HepG2 (cell line): Measurements from ENCODE around the gene KBTBD13. TPM values are rescaled to one million over a fixed set of nuclear protein-coding genes. Genes with fewer than 3 reads are reported as not detected.
A peak's percentile ranks its signal among the peaks of the same experiment; 100 is the strongest.

Source experiments
- CEBPG ChIP-seq: IDR thresholded peaks from 2 replicates; pipeline ENCODE4 v1.6.1; 2016
- DBP ChIP-seq: sonication (generic); formaldehyde crosslinking; IDR thresholded peaks from 2 replicates; pipeline ENCODE4 v1.4.0; 2020; ENCODE audit warnings: missing genetic modification reagents; ENCODE audit errors: not compliant biosample characterization
- FOXK2 ChIP-seq: fragments of 450-650 bp; IDR thresholded peaks from 2 replicates; pipeline ENCODE4 v1.6.1; 2016
- MED1 ChIP-seq: sonication (generic); formaldehyde crosslinking; IDR thresholded peaks from 2 replicates; pipeline ENCODE4 v1.4.0; 2020; ENCODE audit warnings: missing genetic modification reagents
- MED13 ChIP-seq: sonication (generic); formaldehyde crosslinking; IDR thresholded peaks from 2 replicates; pipeline ENCODE4 v1.5.0; 2020; ENCODE audit warnings: missing genetic modification reagents
- NR2F6 ChIP-seq, 2 experiments: IDR thresholded peaks; 2 replicates each; pipeline ENCODE4 v1.6.1; 2016; ENCODE audit warnings: antibody characterized with exemption in 1 of 2, mild to moderate bottlenecking in 1 of 2
- NRL ChIP-seq: sonication (generic); formaldehyde crosslinking; IDR thresholded peaks from 2 replicates; pipeline ENCODE4 v1.5.0; 2020; ENCODE audit warnings: missing genetic modification reagents, mild to moderate bottlenecking, moderate library complexity, borderline replicate concordance
- PLSCR1 ChIP-seq: sonication (generic); formaldehyde crosslinking; IDR thresholded peaks from 2 replicates; pipeline ENCODE4 v1.5.0; 2020; ENCODE audit warnings: missing genetic modification reagents, mild to moderate bottlenecking, borderline replicate concordance
- RBFOX2 ChIP-seq: fragments of 200-400 bp; formaldehyde crosslinking; IDR thresholded peaks from 2 replicates; pipeline ENCODE4 v1.6.1; 2017; ENCODE audit warnings: low read depth, mild to moderate bottlenecking, low read length
- SIN3A ChIP-seq: IDR thresholded peaks from 2 replicates; pipeline ENCODE4 v1.6.1; 2011; ENCODE audit warnings: low read depth, mild to moderate bottlenecking, control low read depth, low read length, borderline replicate concordance
- SOX5 ChIP-seq: IDR thresholded peaks from 2 replicates; pipeline ENCODE4 v1.6.1; 2016; ENCODE audit warnings: borderline replicate concordance
- SOX6 ChIP-seq, 2 experiments: fragments of 450-650 bp in 1 of 2; sonication (generic) in 1 of 2; formaldehyde crosslinking in 1 of 2; IDR thresholded peaks; 2 replicates each; pipeline versions ENCODE4 v1.4.0 to v1.6.1; 2017 to 2020; ENCODE audit warnings: antibody characterized with exemption in 1 of 2, mild to moderate bottlenecking in 1 of 2, missing genetic modification reagents in 1 of 2
- YY1 ChIP-seq: IDR thresholded peaks from 2 replicates; pipeline ENCODE4 v1.6.1; 2011; ENCODE audit warnings: low read length, low read depth, moderate library complexity, mild to moderate bottlenecking; ENCODE audit not compliant: insufficient read depth, insufficient replicate concordance
- ZBTB38 ChIP-seq: sonication (generic); formaldehyde crosslinking; IDR thresholded peaks from 2 replicates; pipeline ENCODE4 v1.5.1; 2020; ENCODE audit warnings: mild to moderate bottlenecking, missing genetic modification reagents
- ZFP36 ChIP-seq: fragments of 150-350 bp; IDR thresholded peaks from 2 replicates; pipeline ENCODE4 v1.6.1; 2018; ENCODE audit warnings: borderline replicate concordance, low read length, low read depth; ENCODE audit not compliant: partially characterized antibody
- ZNF362 ChIP-seq: sonication (generic); formaldehyde crosslinking; IDR thresholded peaks from 2 replicates; pipeline ENCODE4 v1.4.0; 2020; ENCODE audit warnings: missing genetic modification reagents, mild to moderate bottlenecking, borderline replicate concordance
- ZNF549 ChIP-seq: sonication (generic); formaldehyde crosslinking; IDR thresholded peaks from 2 replicates; pipeline ENCODE4 v1.5.0; 2020; ENCODE audit warnings: missing genetic modification reagents
- ZNF563 ChIP-seq: sonication (generic); formaldehyde crosslinking; IDR thresholded peaks from 2 replicates; pipeline ENCODE4 v1.8.0; 2022; ENCODE audit warnings: mild to moderate bottlenecking, moderate library complexity, missing genetic modification reagents
- ZNF574 ChIP-seq: sonication (generic); formaldehyde crosslinking; IDR thresholded peaks from 2 replicates; pipeline ENCODE4 v1.4.0; 2020; ENCODE audit warnings: missing genetic modification reagents
- ZNF616 ChIP-seq: sonication (generic); formaldehyde crosslinking; IDR thresholded peaks from 2 replicates; pipeline ENCODE4 v1.5.0; 2020; ENCODE audit warnings: low read depth, mild to moderate bottlenecking, missing genetic modification reagents
- ZNF704 ChIP-seq: sonication (generic); formaldehyde crosslinking; IDR thresholded peaks from 2 replicates; pipeline ENCODE4 v1.8.1; 2023; ENCODE audit warnings: mild to moderate bottlenecking, inconsistent platforms, moderate library complexity, missing genetic modification reagents, borderline replicate concordance
- ZNF792 ChIP-seq: IDR thresholded peaks from 2 replicates; pipeline ENCODE4 v1.6.1; 2016
- polyA plus RNA-seq, 8 experiments: library from polyadenylated mRNA; depleted of rRNA in 3 of 8; stranded (reverse) in 7 of 8; unstranded in 1 of 8; fragments of >200 nt; fragmentation: Illumina TruSeq in 4 of 8; extraction: Trizol in 4 of 8; gene quantifications; 2 replicates each; pipeline versions ENCODE4 v1.2.1 to v1.2.3, GENCODE V29; 2011 to 2016; ENCODE audit warnings: low read depth in 4 of 8, missing spikeins in 1 of 8, mixed read lengths in 1 of 8; ENCODE audit not compliant: insufficient read depth in 1 of 8
- total RNA-seq, 5 experiments: library from RNA; depleted of rRNA; stranded (reverse); fragments of >200 nt; fragmentation: Illumina TruSeq; extraction: Trizol; gene quantifications; 2 replicates each; pipeline ENCODE4 v1.2.3, GENCODE V29; 2016; ENCODE audit warnings: low read depth in 1 of 5

The KBTBD13 gene
- total and polyA plus RNA-seq, 2 of the 13 experiments (the other 11 are each of a cell fraction or from before 2014, with no cell fraction given): not detected

GRCh38 chr15:65056868-65057548, 19.5 kb upstream of the KBTBD13 start (continued):
- TF ChIP-seq RBFOX2 (no peak), NR2F6 (IDR thresholded peaks at IDR 0.05) (peak; percentile 82), NR2F6 (CRISPR knock-in tag; IDR thresholded peaks at IDR 0.05) (peak; percentile 94), ZNF549 (CRISPR knock-in tag) (no peak), ZNF704 (no peak), MED1 (CRISPR knock-in tag) (peak; percentile 66), DBP (no peak), FOXK2 (no peak), NRL (no peak), YY1 (no peak), ZNF563 (CRISPR knock-in tag) (no peak), SIN3A (peak; percentile 83; the same call in 1 of the 2 replicates), ZNF362 (peak; percentile 43; the same call in 1 of the 2 replicates), PLSCR1 (CRISPR knock-in tag) (no peak), ZFP36 (no peak), ZBTB38 (CRISPR knock-in tag) (peak; percentile 25; the same call in 1 of the 2 replicates), ZNF574 (CRISPR knock-in tag) (peak; percentile 54; the same call in 1 of the 2 replicates), ZNF792 (CRISPR knock-in tag) (peak; percentile 67; the same call in 1 of the 2 replicates), ZNF616 (CRISPR knock-in tag) (no peak), SOX6 (IDR thresholded peaks at IDR 0.05) (no peak), SOX6 (CRISPR knock-in tag; IDR thresholded peaks at IDR 0.05) (peak; percentile 81), SOX5 (CRISPR knock-in tag) (peak; percentile 77; the same call in 1 of the 2 replicates), MED13 (CRISPR knock-in tag) (no peak), CEBPG (CRISPR knock-in tag) (peak; percentile 53; the same call in 1 of the 2 replicates)
